Kidney epithelial cell (primary cell): ENCODE data around the gene MLYCD. TPM values are rescaled to one million over a fixed set of nuclear protein-coding genes. Genes with fewer than 3 reads are reported as not detected.

Experiments used
- DNase-seq: peaks from one replicate; pipeline ENCODE4 v3.0.0-alpha.2; 2010; ENCODE audit warnings: low read depth
- H3K27me3 ChIP-seq: 2 replicates; pipeline ENCODE4 v1.6.0; 2011; ENCODE audit warnings: low read length; ENCODE audit not compliant: control insufficient read depth, insufficient read depth
- H3K36me3 ChIP-seq: 2 replicates; pipeline ENCODE4 v1.5.1; 2011; ENCODE audit warnings: low read length; ENCODE audit not compliant: control insufficient read depth, insufficient read depth
- H3K4me3 ChIP-seq: 2 replicates; pipeline ENCODE4 v1.5.1; 2011; ENCODE audit warnings: low read depth, mild to moderate bottlenecking, control low read depth, low read length
- CTCF ChIP-seq: IDR thresholded peaks from 2 replicates; pipeline ENCODE4 v1.5.1; 2011; ENCODE audit warnings: mild to moderate bottlenecking, moderate library complexity, low read length, control low read depth, inconsistent platforms; ENCODE audit not compliant: insufficient read depth, poor library complexity, severe bottlenecking
- total RNA-seq: library from RNA; depleted of rRNA; stranded (reverse); fragments of >200 nt; gene quantifications from 2 replicates; pipeline ENCODE4 v1.2.3, GENCODE V29; 2015

MLYCD gene
- total RNA-seq, 1 donor from 2014 or later = 3.5 TPM

- Histone ChIP-seq H3K4me3 (no peak overlapping the region), H3K36me3 (no peaks in the 10 kb centered on the region), H3K27me3 (peaks cover 2% of the 10 kb centered on the region)
- DNase-seq = no peak
- no peak for TF ChIP-seq CTCF
These were observed 10.3 kb upstream of the MLYCD start for GRCh38 chr16:83888672-83889044.

DNA sequence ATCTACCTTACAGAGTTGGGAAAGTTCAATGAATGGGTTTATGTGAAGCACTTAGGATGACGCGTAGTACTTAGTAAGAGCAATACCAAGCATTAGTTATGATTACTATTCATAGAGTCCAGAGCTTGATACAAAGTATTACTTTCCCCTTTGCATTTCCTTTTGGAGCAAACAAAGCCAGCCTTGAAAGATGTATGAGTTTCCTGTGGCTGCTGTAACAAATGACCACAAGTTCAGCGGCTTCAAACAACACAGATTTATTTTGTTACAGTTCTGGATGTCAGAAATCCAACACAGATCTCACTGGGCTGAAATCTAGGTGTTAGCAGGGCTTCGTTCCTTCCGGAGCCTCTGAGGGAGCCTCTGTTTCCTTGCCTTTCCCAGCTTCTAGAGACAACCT is 8.6 kb upstream of the MLYCD start:
- no peaks in the 10 kb centered on the region for H3K36me3 ChIP-seq
- no peak overlapping the region for H3K4me3 ChIP-seq
- no peak for DNase-seq
- no peak for TF ChIP-seq CTCF
- H3K27me3 ChIP-seq = peaks cover 2% of the 10 kb centered on the region

GRCh38 chr16:83891742-83892141 is 7.2 kb upstream of the MLYCD start:
- no peaks in the 10 kb centered on the region for H3K27me3 ChIP-seq
- no peak for TF ChIP-seq CTCF
- no peaks in the 10 kb centered on the region for H3K36me3 ChIP-seq
- no peak overlapping the region for H3K4me3 ChIP-seq
- no peak for DNase-seq

DNA sequence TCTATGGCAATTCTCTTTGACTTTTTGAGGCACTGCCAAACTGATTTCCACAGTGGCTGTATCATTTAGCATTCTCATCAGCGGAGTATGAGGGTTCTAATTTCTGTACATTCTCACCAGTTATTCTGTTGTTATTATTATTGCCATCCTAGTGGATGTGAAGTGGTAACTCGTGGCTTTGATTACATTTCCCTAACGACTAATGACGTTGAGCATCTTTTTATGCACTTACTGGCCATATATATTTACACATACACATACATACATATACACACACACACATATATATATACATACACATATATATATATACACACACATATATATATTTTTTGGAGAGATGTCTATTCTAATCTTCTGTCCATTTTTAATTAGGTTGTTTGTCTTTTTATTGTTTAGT is 3.7 kb upstream of the MLYCD start:
- Histone ChIP-seq H3K27me3 (no peaks in the 10 kb centered on the region), H3K36me3 (no peaks in the 10 kb centered on the region), H3K4me3 (no peak overlapping the region)
- no peak for DNase-seq
- TF ChIP-seq CTCF = no peak

GRCh38 chr16:83895942-83896341 is 3.0 kb upstream of the MLYCD start:
- Histone ChIP-seq H3K27me3 (no peaks in the 10 kb centered on the region), H3K4me3 (no peak overlapping the region), H3K36me3 (no peaks in the 10 kb centered on the region)
- DNase-seq = no peak
- TF ChIP-seq CTCF = no peak

- H3K27me3 ChIP-seq = no peaks in the 10 kb centered on the region
- H3K36me3 ChIP-seq = no peaks in the 10 kb centered on the region
- DNase-seq = no peak
- no peak for TF ChIP-seq CTCF
- peak overlapping the region; percentile 81 for H3K4me3 ChIP-seq
These were observed 470 bp downstream of the MLYCD start for GRCh38 chr16:83899272-83899897.
